ENCODE results near the gene PRSS38. TPM values are rescaled to one million over a fixed set of nuclear protein-coding genes. Genes with fewer than 3 reads are reported as not detected.

PRSS38 gene
- total RNA-seq, 4 donors from 2014 or later: not detected

DNA sequence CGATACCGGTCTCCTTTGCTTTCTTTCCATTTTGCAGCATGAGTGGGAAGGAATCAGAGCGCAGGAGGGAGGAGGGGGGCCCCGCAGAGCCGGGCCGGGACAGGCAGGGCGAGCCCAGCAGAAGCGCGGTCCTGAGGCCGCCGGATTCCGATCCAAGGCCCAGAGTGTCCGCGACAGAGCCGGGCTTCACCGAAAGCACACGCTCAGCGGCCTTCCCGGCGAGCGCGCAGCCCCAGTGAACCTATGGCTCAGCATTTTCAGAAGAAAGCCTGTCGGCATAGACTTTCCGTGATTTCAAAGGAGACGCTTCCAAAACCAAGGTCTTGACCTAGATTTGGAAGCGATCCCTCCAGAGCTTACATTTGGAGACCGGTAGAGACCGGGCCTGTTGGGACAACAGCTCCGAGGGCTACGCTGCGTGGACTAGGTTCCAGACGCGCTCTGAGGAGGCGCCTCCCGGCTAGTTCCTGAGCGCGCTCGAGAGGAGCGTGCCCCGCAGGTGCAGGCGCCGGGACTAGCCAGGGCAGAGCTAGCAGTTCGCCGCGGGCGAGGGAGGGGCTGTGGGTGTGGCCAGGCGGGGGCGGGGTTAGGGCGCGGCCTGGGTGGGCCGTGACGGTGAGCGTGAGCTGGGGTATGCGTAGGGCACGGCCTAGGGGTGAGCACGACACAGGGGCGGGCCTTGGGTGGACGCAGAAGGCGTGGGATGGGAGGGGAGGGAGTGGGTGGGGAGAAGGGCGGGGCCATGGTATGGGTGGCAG, 27.8 kb upstream of the PRSS38 start:
- Histone ChIP-seq H3K36me3 (no peaks in the 10 kb centered on the region), H3K4me3 (peak overlapping the region; percentile 61 to 75), H3K9me3 (no peaks in the 10 kb centered on the region), H3K27ac (peak overlapping the region; percentile 57 to 90 (median 89)), H3K27me3 (no peaks in the 10 kb centered on the region), H3K4me1 (peaks cover 4 to 31% (median 18%) of the 10 kb centered on the region in 3 donors)
- 10% methylated on average over 2 of the region's 60 CpGs; no CpG with 5 or more reads in 1 of the 2 donors for WGBS, 2 donors (ENCODE audit: low coverage in 1 of 2)
- ATAC-seq: peak; percentile 93
- TF ChIP-seq, protein P1, sequence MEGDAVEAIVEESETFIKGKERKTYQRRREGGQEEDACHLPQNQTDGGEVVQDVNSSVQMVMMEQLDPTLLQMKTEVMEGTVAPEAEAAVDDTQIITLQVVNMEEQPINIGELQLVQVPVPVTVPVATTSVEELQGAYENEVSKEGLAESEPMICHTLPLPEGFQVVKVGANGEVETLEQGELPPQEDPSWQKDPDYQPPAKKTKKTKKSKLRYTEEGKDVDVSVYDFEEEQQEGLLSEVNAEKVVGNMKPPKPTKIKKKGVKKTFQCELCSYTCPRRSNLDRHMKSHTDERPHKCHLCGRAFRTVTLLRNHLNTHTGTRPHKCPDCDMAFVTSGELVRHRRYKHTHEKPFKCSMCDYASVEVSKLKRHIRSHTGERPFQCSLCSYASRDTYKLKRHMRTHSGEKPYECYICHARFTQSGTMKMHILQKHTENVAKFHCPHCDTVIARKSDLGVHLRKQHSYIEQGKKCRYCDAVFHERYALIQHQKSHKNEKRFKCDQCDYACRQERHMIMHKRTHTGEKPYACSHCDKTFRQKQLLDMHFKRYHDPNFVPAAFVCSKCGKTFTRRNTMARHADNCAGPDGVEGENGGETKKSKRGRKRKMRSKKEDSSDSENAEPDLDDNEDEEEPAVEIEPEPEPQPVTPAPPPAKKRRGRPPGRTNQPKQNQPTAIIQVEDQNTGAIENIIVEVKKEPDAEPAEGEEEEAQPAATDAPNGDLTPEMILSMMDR (IDR thresholded peaks at IDR 0.05): no peak
- TF ChIP-seq POLR2AphosphoS5 (IDR thresholded peaks at IDR 0.05) (peak; percentile 63), EP300 (IDR thresholded peaks at IDR 0.05) (no peak), POLR2A (IDR thresholded peaks at IDR 0.05) (peak; percentile 35 to 50)

DNA sequence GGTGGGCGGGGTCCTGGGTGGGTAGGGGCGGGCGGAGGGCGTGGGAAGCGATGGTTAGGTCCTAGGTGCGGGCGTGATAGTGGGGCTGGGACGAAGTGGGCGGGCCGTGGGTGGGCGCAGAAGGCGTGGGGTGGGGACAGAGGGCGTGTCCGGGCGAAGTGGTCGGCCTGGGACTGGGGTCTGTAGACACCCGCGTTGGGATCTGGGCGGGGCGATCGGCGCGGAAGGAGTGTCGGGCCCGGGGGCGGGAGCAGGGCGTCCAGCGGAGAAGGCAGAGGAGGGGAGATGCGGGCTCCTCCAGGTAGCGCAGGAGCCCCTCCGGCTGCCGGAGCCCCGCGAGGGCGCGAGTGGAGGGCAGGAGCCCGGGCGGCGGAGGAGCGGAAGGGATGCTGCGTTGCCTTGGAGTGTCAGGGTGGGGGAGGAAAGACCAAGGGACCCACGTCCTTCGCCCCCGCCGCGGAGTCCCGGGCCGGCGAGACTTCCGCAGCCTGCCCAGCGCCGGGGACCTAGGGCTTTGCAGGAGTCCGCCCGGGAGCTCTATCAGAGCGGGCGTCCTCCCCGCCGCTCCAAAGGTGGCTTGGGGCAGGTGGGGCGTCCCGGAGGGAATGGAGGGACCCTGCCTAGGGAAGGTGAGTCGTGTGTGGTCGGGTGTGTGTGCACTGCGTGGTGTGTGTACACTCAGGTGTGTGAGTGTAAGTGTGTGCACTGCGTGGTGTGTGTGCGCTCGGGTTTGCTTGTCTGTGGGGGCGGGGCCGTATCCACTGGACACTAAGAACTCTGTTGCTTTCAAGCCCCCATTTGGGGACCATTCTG, 27.0 kb upstream of the PRSS38 start:
- no peaks in the 10 kb centered on the region for H3K9me3 ChIP-seq
- peak overlapping the region; percentile 61 to 75 for H3K4me3 ChIP-seq
- WGBS, 2 donors (ENCODE audit: low coverage in 1 of 2): 0 to 12% methylated on average over 8 to 21 of the region's 68 CpGs
- H3K36me3 ChIP-seq: no peaks in the 10 kb centered on the region
- ATAC-seq: peak; percentile 78
- H3K4me1 ChIP-seq: peaks cover 4 to 33% (median 18%) of the 10 kb centered on the region in 3 donors
- no peaks in the 10 kb centered on the region for H3K27me3 ChIP-seq
- TF ChIP-seq EP300 (IDR thresholded peaks at IDR 0.05) (peak; percentile 12), POLR2A (IDR thresholded peaks at IDR 0.05) (peak; percentile 35 to 42), POLR2AphosphoS5 (IDR thresholded peaks at IDR 0.05) (no peak)
- TF ChIP-seq, protein P1 (IDR thresholded peaks at IDR 0.05): no peak
- peak overlapping the region; percentile 35 to 90 (median 89) for H3K27ac ChIP-seq

DNA sequence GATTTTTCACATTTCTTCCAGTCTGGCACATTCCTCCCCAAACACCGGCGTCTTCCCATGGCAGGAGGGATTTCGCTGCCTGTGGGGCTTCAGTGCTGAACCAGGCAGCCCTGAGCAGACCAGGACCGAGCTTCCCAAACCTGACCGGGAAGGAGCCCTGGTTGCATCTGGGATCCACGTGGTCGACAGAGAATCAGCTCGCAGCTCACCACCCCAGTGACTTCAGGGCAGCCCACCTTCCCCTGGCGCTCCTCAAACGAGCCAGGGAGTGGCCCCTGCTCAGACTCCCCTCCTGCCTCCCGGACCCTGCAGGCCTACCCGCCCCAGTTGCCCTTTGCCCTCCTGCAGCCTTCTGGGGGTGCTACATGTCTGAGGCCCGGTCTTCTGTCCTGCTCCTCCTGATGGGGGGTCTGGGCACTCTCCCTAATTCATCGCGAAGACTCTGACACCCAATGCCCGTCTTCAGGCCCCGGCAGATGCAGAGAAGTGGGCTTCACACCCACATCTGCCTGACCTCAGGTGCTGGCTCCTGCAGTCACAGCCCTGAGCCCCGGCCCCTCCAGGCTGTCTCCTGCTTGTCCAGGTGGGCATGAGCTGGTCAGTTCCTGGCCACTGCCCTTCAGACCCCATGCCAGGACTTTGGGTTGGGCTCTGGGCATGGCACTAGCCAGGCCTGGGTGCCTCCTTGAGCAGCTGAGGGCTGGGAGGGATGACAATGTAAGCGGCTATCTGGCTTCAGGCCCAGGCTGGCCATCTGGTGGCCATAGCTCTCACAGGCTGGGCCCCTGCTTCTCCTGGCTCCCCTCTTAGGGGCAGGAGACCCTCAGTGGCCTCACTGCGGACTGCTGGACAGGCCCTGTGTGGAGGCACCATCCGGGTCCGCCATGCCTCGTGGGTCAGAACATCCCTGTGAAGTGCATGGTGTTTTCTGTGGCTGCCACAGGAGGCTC, 26.1 kb upstream of the PRSS38 start:
- Histone ChIP-seq H3K27ac (peak overlapping the region in 3 of 4 donors; percentile 89 to 90 (median 89)), H3K36me3 (no peaks in the 10 kb centered on the region), H3K4me1 (peaks cover 4 to 42% (median 22%) of the 10 kb centered on the region in 3 donors), H3K9me3 (no peaks in the 10 kb centered on the region), H3K27me3 (no peaks in the 10 kb centered on the region), H3K4me3 (peak overlapping the region in 1 of 2 donors; percentile 75)
- TF ChIP-seq, protein P1 (IDR thresholded peaks at IDR 0.05): no peak
- TF ChIP-seq POLR2A (IDR thresholded peaks at IDR 0.05) (no peak), POLR2AphosphoS5 (IDR thresholded peaks at IDR 0.05) (no peak), EP300 (IDR thresholded peaks at IDR 0.05) (no peak)
- ATAC-seq: no peak
- WGBS, 2 donors (ENCODE audit: low coverage in 1 of 2): 66% methylated on average over 5 of the region's 23 CpGs; no CpG with 5 or more reads in 1 of the 2 donors

DNA sequence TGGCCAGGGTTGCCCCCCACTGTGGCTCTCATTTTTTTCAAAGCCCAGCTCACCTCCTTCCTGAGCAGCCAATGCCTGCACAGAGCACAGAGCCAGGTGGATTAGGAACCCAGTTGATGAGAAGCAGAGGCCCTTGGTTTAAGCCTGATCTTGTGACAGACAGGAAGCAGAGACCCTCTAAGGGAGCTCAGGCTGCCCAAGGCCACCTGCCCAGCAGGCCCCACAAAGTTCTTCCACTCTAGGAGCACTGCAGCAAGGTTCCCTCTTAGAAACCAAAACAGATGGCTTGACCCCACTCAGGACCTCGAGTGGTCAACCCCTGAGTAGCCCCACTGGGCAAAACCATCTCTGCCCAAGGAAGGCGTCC, 25.5 kb upstream of the PRSS38 start:
- WGBS, 2 donors (ENCODE audit: low coverage in 1 of 2): 80 to 100% methylated on average over 1 to 2 of the region's 2 CpGs

More for the DNA sequence above, 25.5 kb upstream of the PRSS38 start:
- ATAC-seq: no peak
- H3K27ac ChIP-seq: peak overlapping the region in 2 of 4 donors; percentile 89 to 90
- TF ChIP-seq EP300 (IDR thresholded peaks at IDR 0.05) (no peak), POLR2AphosphoS5 (IDR thresholded peaks at IDR 0.05) (no peak), POLR2A (IDR thresholded peaks at IDR 0.05) (no peak)
- TF ChIP-seq, protein P1 (IDR thresholded peaks at IDR 0.05): no peak
- H3K36me3 ChIP-seq: no peaks in the 10 kb centered on the region
- no peaks in the 10 kb centered on the region for H3K9me3 ChIP-seq
- peaks cover 4% of the 10 kb centered on the region for H3K27me3 ChIP-seq
- peaks cover 4 to 49% (median 27%) of the 10 kb centered on the region in 3 donors for H3K4me1 ChIP-seq
- no peak overlapping the region for H3K4me3 ChIP-seq

All from gastroesophageal sphincter (tissue), 4 donors.